Measurements from ENCODE around the gene NSUN2. TPM values are rescaled to one million over a fixed set of nuclear protein-coding genes. Genes with fewer than 3 reads are reported as not detected.

The NSUN2 gene
- total RNA-seq, 1 experiment from 2014 or later, result 90.7 TPM

- Mint-ChIP-seq H3K4me3 (ENCODE audit: low read depth, unreplicated experiment) (no peak overlapping the region), H3K27me3 (ENCODE audit: unreplicated experiment) (peaks cover 3% of the 10 kb centered on the region), H3K36me3 (ENCODE audit: insufficient read depth, unreplicated experiment) (no peaks in the 10 kb centered on the region), H3K27ac (ENCODE audit: unreplicated experiment) (no peak overlapping the region), H3K9me3 (ENCODE audit: low read depth, unreplicated experiment) (no peaks in the 10 kb centered on the region), H3K4me1 (ENCODE audit: low read depth, unreplicated experiment) (no peaks in the 10 kb centered on the region)
- CTCF ChIA-PET, result no interaction called here
- intact Hi-C loops (cut with micrococcal nuclease; ENCODE audit: unreplicated experiment), result no loop called here
- TF ChIP-seq CTCF (IDR thresholded peaks at IDR 0.05; ENCODE audit: unreplicated experiment), result no peak
- BruUV-seq (replicated peaks), result no TSS peak
- DNase-seq, result no peak
These were observed 64.5 kb downstream of the NSUN2 start for GRCh38 chr5:6568383-6568782.

- Mint-ChIP-seq H3K4me3 (ENCODE audit: low read depth, unreplicated experiment) (no peak overlapping the region), H3K27ac (ENCODE audit: unreplicated experiment) (no peak overlapping the region), H3K4me1 (ENCODE audit: low read depth, unreplicated experiment) (no peaks in the 10 kb centered on the region), H3K9me3 (ENCODE audit: low read depth, unreplicated experiment) (no peaks in the 10 kb centered on the region), H3K27me3 (ENCODE audit: unreplicated experiment) (no peaks in the 10 kb centered on the region), H3K36me3 (ENCODE audit: insufficient read depth, unreplicated experiment) (no peaks in the 10 kb centered on the region)
- DNase-seq, result no peak
- intact Hi-C loops (cut with micrococcal nuclease; ENCODE audit: unreplicated experiment), result no loop called here
- CTCF ChIA-PET, result no interaction called here
- no peak for TF ChIP-seq CTCF (IDR thresholded peaks at IDR 0.05; ENCODE audit: unreplicated experiment)
- BruUV-seq (replicated peaks), result no TSS peak
These were observed 65.0 kb downstream of the NSUN2 start for GRCh38 chr5:6567835-6568234.

GRCh38 chr5:6567068-6567467 lies 65.8 kb downstream of the NSUN2 start:
- BruUV-seq (replicated peaks), result no TSS peak
- no peak for DNase-seq
- TF ChIP-seq CTCF (IDR thresholded peaks at IDR 0.05; ENCODE audit: unreplicated experiment), result no peak
- CTCF ChIA-PET, result no interaction called here
- H3K4me1 Mint-ChIP-seq (ENCODE audit: low read depth, unreplicated experiment), result no peaks in the 10 kb centered on the region
- H3K27me3 Mint-ChIP-seq (ENCODE audit: unreplicated experiment), result no peaks in the 10 kb centered on the region
- H3K4me3 Mint-ChIP-seq (ENCODE audit: low read depth, unreplicated experiment), result no peak overlapping the region
- H3K27ac Mint-ChIP-seq (ENCODE audit: unreplicated experiment), result no peak overlapping the region
- no peaks in the 10 kb centered on the region for H3K36me3 Mint-ChIP-seq (ENCODE audit: insufficient read depth, unreplicated experiment)
- no peaks in the 10 kb centered on the region for H3K9me3 Mint-ChIP-seq (ENCODE audit: low read depth, unreplicated experiment)
- intact Hi-C loops (cut with micrococcal nuclease; ENCODE audit: unreplicated experiment), result no loop called here

- H3K27ac Mint-ChIP-seq (ENCODE audit: unreplicated experiment), result no peak overlapping the region
- no peaks in the 10 kb centered on the region for H3K36me3 Mint-ChIP-seq (ENCODE audit: insufficient read depth, unreplicated experiment)
- CTCF ChIA-PET, result no interaction called here
- no peaks in the 10 kb centered on the region for H3K4me1 Mint-ChIP-seq (ENCODE audit: low read depth, unreplicated experiment)
- no peaks in the 10 kb centered on the region for H3K27me3 Mint-ChIP-seq (ENCODE audit: unreplicated experiment)
- no peak for DNase-seq
- no peaks in the 10 kb centered on the region for H3K9me3 Mint-ChIP-seq (ENCODE audit: low read depth, unreplicated experiment)
- TF ChIP-seq CTCF (IDR thresholded peaks at IDR 0.05; ENCODE audit: unreplicated experiment), result no peak
- no TSS peak for BruUV-seq (replicated peaks)
- intact Hi-C loops (cut with micrococcal nuclease; ENCODE audit: unreplicated experiment), result no loop called here
- H3K4me3 Mint-ChIP-seq (ENCODE audit: low read depth, unreplicated experiment), result no peak overlapping the region
These were observed 67.4 kb downstream of the NSUN2 start for GRCh38 chr5:6565492-6565891.
